Left ventricle myocardium inferior (tissue), 1 donor: ENCODE data around the gene SLC22A6. TPM values are rescaled to one million over a fixed set of nuclear protein-coding genes. Genes with fewer than 3 reads are reported as not detected.
A peak's percentile ranks its signal among the peaks of the same experiment; 100 is the strongest.

Experiments used
- DNase-seq: peaks from one replicate; pipeline ENCODE4 v3.0.0-alpha.2; 2020
- H3K27ac ChIP-seq: fragments of 200-600 bp; replicated peaks from 2 replicates; pipeline ENCODE4 v1.8.0; 2021
- H3K27me3 ChIP-seq: fragments of 200-600 bp; 2 replicates; pipeline ENCODE4 v1.8.0; 2021; ENCODE audit warnings: low read depth
- H3K36me3 ChIP-seq: fragments of 200-600 bp; 2 replicates; pipeline ENCODE4 v1.8.0; 2021
- H3K4me1 ChIP-seq: fragments of 200-600 bp; 2 replicates; pipeline ENCODE4 v1.8.0; 2021
- H3K4me3 ChIP-seq: fragments of 200-600 bp; 2 replicates; pipeline ENCODE4 v1.8.0; 2021; ENCODE audit warnings: mild to moderate bottlenecking, moderate library complexity
- H3K9me3 ChIP-seq: fragments of 200-600 bp; replicated peaks from 2 replicates; pipeline ENCODE4 v1.8.0; 2021
- CTCF ChIP-seq: fragments of 200-600 bp; IDR thresholded peaks from 2 replicates; pipeline ENCODE4 v1.8.0; 2021; ENCODE audit warnings: antibody characterized with exemption, mild to moderate bottlenecking, borderline replicate concordance
- intact Hi-C: fragments of 100-400 bp; cut with micrococcal nuclease; formaldehyde crosslinking; loops from one replicate; pipeline ENCODE4 v1.11.0; 2022
- long read RNA-seq: library from polyadenylated mRNA; unstranded; transcript quantifications from one replicate; pipeline ENCODE4 v2.0.0, GENCODE V29; 2021
- total RNA-seq: library from RNA; stranded (reverse); fragmentation: NEBNext Ultra II Directional; extraction: Animal tissue kit (Norgen Biotek cat#: 25700); gene quantifications from one replicate; pipeline ENCODE4 v1.2.1, GENCODE V29; 2021
- donor health status: DM: no; HTN: yes; CAD: no; lungs with severe emphysema.

Gene SLC22A6
- total RNA-seq: not detected
- long read RNA-seq: 0 reads

GRCh38 chr11:62984451-62984991 lies at the start of gene SLC22A6:
TSS of gene SLC22A6 (minus strand) at chr11:62984967. CDS start at chr11:62984690, 277 bp downstream.
- Histone ChIP-seq H3K4me3 (no peak within 1 kb of the TSS), H3K9me3 (no peaks in the 10 kb centered on the region), H3K27ac (no peak within 1 kb of the TSS), H3K27me3 (no peaks in the 10 kb centered on the region), H3K4me1 (no peaks in the 10 kb centered on the region), H3K36me3 (no peaks in the 10 kb centered on the region)
- TF ChIP-seq CTCF: no peak
- no peak for DNase-seq
- intact Hi-C loops: no loop called here

- Histone ChIP-seq H3K27me3 (peaks cover 24% of the 10 kb centered on the region), H3K36me3 (no peaks in the 10 kb centered on the region), H3K27ac (no peak overlapping the region), H3K9me3 (peaks cover 10% of the 10 kb centered on the region), H3K4me3 (no peak overlapping the region), H3K4me1 (no peaks in the 10 kb centered on the region)
- intact Hi-C loops: no loop called here
- TF ChIP-seq CTCF: no peak
- DNase-seq: no peak
These were observed 47.7 kb upstream of the SLC22A6 start for GRCh38 chr11:63032457-63032856.

- peak; percentile 87 for DNase-seq
- Histone ChIP-seq H3K27me3 (peaks cover 28% of the 10 kb centered on the region), H3K27ac (no peak overlapping the region), H3K9me3 (peaks cover 4% of the 10 kb centered on the region), H3K36me3 (no peaks in the 10 kb centered on the region), H3K4me1 (peaks cover 7% of the 10 kb centered on the region), H3K4me3 (no peak overlapping the region)
- TF ChIP-seq CTCF: peak; percentile 100
- intact Hi-C loops: loop anchor here (5.0 kb wide), 1 partner anchor 117 kb away; no protein-coding TSS in a partner anchor
These were observed 39.3 kb upstream of the SLC22A6 start for GRCh38 chr11:63023841-63024648.

GRCh38 chr11:63023222-63023814 lies 38.6 kb upstream of the SLC22A6 start:
- Histone ChIP-seq H3K4me3 (no peak overlapping the region), H3K9me3 (peaks cover 4% of the 10 kb centered on the region), H3K27me3 (peaks cover 35% of the 10 kb centered on the region), H3K27ac (no peak overlapping the region), H3K4me1 (peaks cover 7% of the 10 kb centered on the region), H3K36me3 (no peaks in the 10 kb centered on the region)
- TF ChIP-seq CTCF: no peak
- no peak for DNase-seq
- intact Hi-C loops: loop anchor here (5.0 kb wide), 1 partner anchor 116 kb away; no protein-coding TSS in a partner anchor

- intact Hi-C loops: loop anchor here (5.0 kb wide), 1 partner anchor 115 kb away; no protein-coding TSS in a partner anchor
- no peak for DNase-seq
These were observed 37.7 kb upstream of the SLC22A6 start for GRCh38 chr11:63022441-63022840.

More at GRCh38 chr11:63022441-63022840, 37.7 kb upstream of the SLC22A6 start:
- Histone ChIP-seq H3K27me3 (peaks cover 41% of the 10 kb centered on the region), H3K9me3 (peaks cover 4% of the 10 kb centered on the region), H3K36me3 (no peaks in the 10 kb centered on the region), H3K27ac (no peak overlapping the region), H3K4me1 (peaks cover 7% of the 10 kb centered on the region), H3K4me3 (no peak overlapping the region)
- no peak for TF ChIP-seq CTCF
